OCI-LY1 (cell line): Measurements from ENCODE around the gene DOCK10.

Source experiments
- H2AFZ ChIP-seq: fragments of 200-600 bp; sonication (generic), shearing (Covaris generic); 2 replicates; pipeline ENCODE4 v1.6.0; 2014; ENCODE audit warnings: antibody characterized with exemption, mild to moderate bottlenecking, low read length
- H3F3A ChIP-seq: fragments of 200-600 bp; sonication (generic), shearing (Covaris generic); 2 replicates; pipeline ENCODE4 v1.6.0; 2014; ENCODE audit warnings: mild to moderate bottlenecking, antibody characterized with exemption, low read length, moderate library complexity; ENCODE audit not compliant: insufficient read depth
- H3K27ac ChIP-seq: fragments of 200-600 bp; sonication (generic); 2 replicates; pipeline ENCODE4 v1.5.1; 2014; ENCODE audit warnings: low read length, mixed run types, mild to moderate bottlenecking, low read depth; ENCODE audit not compliant: poor library complexity, severe bottlenecking
- H3K27me3 ChIP-seq: fragments of 200-600 bp; sonication (generic); 2 replicates; pipeline ENCODE4 v1.6.0; 2014; ENCODE audit warnings: antibody characterized with exemption, mild to moderate bottlenecking, low read length, moderate library complexity; ENCODE audit not compliant: insufficient read depth
- H3K36me3 ChIP-seq: fragments of 200-600 bp; sonication (generic); 2 replicates; pipeline ENCODE4 v1.6.1; 2014; ENCODE audit warnings: mild to moderate bottlenecking, antibody characterized with exemption, low read length, moderate library complexity, mixed read lengths; ENCODE audit not compliant: insufficient read depth
- H3K4me1 ChIP-seq: fragments of 200-600 bp; sonication (generic); 2 replicates; pipeline ENCODE4 v1.5.1; 2014; ENCODE audit warnings: mild to moderate bottlenecking, low read length, moderate library complexity; ENCODE audit not compliant: insufficient read depth, severe bottlenecking
- H3K4me2 ChIP-seq: fragments of 200-600 bp; sonication (generic), shearing (Covaris generic); 2 replicates; pipeline ENCODE4 v1.6.1; 2014; ENCODE audit warnings: low read length
- H3K4me3 ChIP-seq: fragments of 200-600 bp; sonication (generic); 2 replicates; pipeline ENCODE4 v1.5.1; 2014; ENCODE audit warnings: low read length, low read depth, mild to moderate bottlenecking, mixed read lengths; ENCODE audit not compliant: poor library complexity, severe bottlenecking
- H3K79me2 ChIP-seq: fragments of 200-600 bp; shearing (Covaris generic); 2 replicates; pipeline ENCODE4 v1.6.1; 2016; ENCODE audit warnings: mixed run types, low read length, mixed read lengths; ENCODE audit not compliant: insufficient read depth
- H3K9ac ChIP-seq: fragments of 200-600 bp; sonication (generic), shearing (Covaris generic); 2 replicates; pipeline ENCODE4 v1.6.1; 2014; ENCODE audit warnings: mild to moderate bottlenecking, low read length, mixed read lengths
- H3K9me2 ChIP-seq: fragments of 200-600 bp; sonication (generic), shearing (Covaris generic); 2 replicates; pipeline ENCODE4 v1.6.1; 2014; ENCODE audit warnings: low read depth, mild to moderate bottlenecking, low read length, mixed read lengths
- H3K9me3 ChIP-seq: fragments of 200-600 bp; shearing (Covaris generic); 2 replicates; pipeline ENCODE4 v1.6.1; 2014; ENCODE audit warnings: low read length, mixed read lengths
- H4K20me1 ChIP-seq: fragments of 200-600 bp; sonication (generic), shearing (Covaris generic); 2 replicates; pipeline ENCODE4 v1.6.0; 2016; ENCODE audit warnings: mild to moderate bottlenecking, low read length; ENCODE audit not compliant: insufficient read depth
- CTCF ChIP-seq: fragments of 200-600 bp; sonication (generic), shearing (Covaris generic); IDR thresholded peaks from 2 replicates; pipeline ENCODE4 v1.5.1; 2017; ENCODE audit warnings: mild to moderate bottlenecking, antibody characterized with exemption, low read length, moderate library complexity, mixed read lengths
- EZH2 ChIP-seq: fragments of 200-600 bp; sonication (generic), shearing (Covaris generic); IDR thresholded peaks from 2 replicates; pipeline ENCODE4 v1.8.0; 2017; ENCODE audit warnings: borderline replicate concordance, mixed run types, mild to moderate bottlenecking, antibody characterized with exemption, low read length, moderate library complexity, mixed read lengths

The DOCK10 gene

GRCh38 chr2:224757934-224758548 lies 284.2 kb downstream of the DOCK10 start:
- H3K27me3 ChIP-seq = no peaks in the 10 kb centered on the region
- H3K27ac ChIP-seq = no peak overlapping the region
- TF ChIP-seq CTCF (no peak), EZH2 (no peak)
- H3K9ac ChIP-seq = no peak overlapping the region
- no peaks in the 10 kb centered on the region for H3K79me2 ChIP-seq
- H4K20me1 ChIP-seq = no peaks in the 10 kb centered on the region
- H3F3A ChIP-seq = no peaks in the 10 kb centered on the region; the same call in 1 of the 2 replicates
- H3K9me3 ChIP-seq = peaks cover 7% of the 10 kb centered on the region
- no peak overlapping the region for H3K4me3 ChIP-seq
- H3K4me1 ChIP-seq = peaks cover 4% of the 10 kb centered on the region
- H2AFZ ChIP-seq = no peak overlapping the region
- H3K9me2 ChIP-seq = no peaks in the 10 kb centered on the region
- H3K4me2 ChIP-seq = no peak overlapping the region
- H3K36me3 ChIP-seq = no peaks in the 10 kb centered on the region

GRCh38 chr2:224753743-224754540 lies 288.3 kb downstream of the DOCK10 start:
- Histone ChIP-seq H3K27me3 (no peaks in the 10 kb centered on the region; the same call in 1 of the 2 replicates), H3F3A (no peaks in the 10 kb centered on the region), H3K4me2 (no peak overlapping the region), H3K9me3 (peaks cover 7% of the 10 kb centered on the region), H3K79me2 (no peaks in the 10 kb centered on the region), H3K9me2 (no peaks in the 10 kb centered on the region), H3K9ac (no peak overlapping the region), H4K20me1 (no peaks in the 10 kb centered on the region), H3K4me3 (no peak overlapping the region), H2AFZ (no peak overlapping the region), H3K36me3 (no peaks in the 10 kb centered on the region), H3K27ac (no peak overlapping the region), H3K4me1 (peaks cover 11% of the 10 kb centered on the region)
- no peak for TF ChIP-seq CTCF
- no peak for TF ChIP-seq EZH2

- Histone ChIP-seq H3K79me2 (no peaks in the 10 kb centered on the region), H3K9ac (no peak overlapping the region), H3K9me2 (no peaks in the 10 kb centered on the region), H3K27ac (no peak overlapping the region), H3K27me3 (no peaks in the 10 kb centered on the region; the same call in 1 of the 2 replicates), H2AFZ (no peak overlapping the region), H4K20me1 (no peaks in the 10 kb centered on the region), H3K36me3 (no peaks in the 10 kb centered on the region), H3K4me1 (peaks cover 11% of the 10 kb centered on the region), H3F3A (no peaks in the 10 kb centered on the region), H3K4me2 (no peak overlapping the region), H3K4me3 (no peak overlapping the region), H3K9me3 (no peaks in the 10 kb centered on the region)
- TF ChIP-seq EZH2 = no peak
- no peak for TF ChIP-seq CTCF
Observed at GRCh38 chr2:224751996-224752698, 290.1 kb downstream of the DOCK10 start.
